Fibroblast of lung (primary cell): ENCODE results near the gene EFHC1. TPM values are rescaled to one million over a fixed set of nuclear protein-coding genes. Genes with fewer than 3 reads are reported as not detected.

Experiments
- DNase-seq, 2 donors: peaks; one replicate each; pipeline versions ENCODE4 v3.0.0 to v3.0.0-alpha.2; 2010; ENCODE audit warnings: low read depth in 2 of 2
- H2AFZ ChIP-seq: 2 replicates; pipeline ENCODE4 v1.5.1; 2012; ENCODE audit warnings: low read length, control low read depth, inconsistent platforms
- H3K27ac ChIP-seq: 2 replicates; pipeline ENCODE4 v1.5.1; 2011; ENCODE audit warnings: low read length, control low read depth; ENCODE audit not compliant: insufficient read depth
- H3K27me3 ChIP-seq: 2 replicates; pipeline ENCODE4 v1.5.1; 2011; ENCODE audit warnings: mild to moderate bottlenecking, low read length; ENCODE audit not compliant: control insufficient read depth, insufficient read depth
- H3K36me3 ChIP-seq: 2 replicates; pipeline ENCODE4 v1.5.1; 2011; ENCODE audit warnings: low read length; ENCODE audit not compliant: control insufficient read depth, insufficient read depth
- H3K4me1 ChIP-seq: 2 replicates; pipeline ENCODE4 v1.5.1; 2011; ENCODE audit warnings: low read length; ENCODE audit not compliant: control insufficient read depth, insufficient read depth; ENCODE audit errors: extremely low read depth
- H3K4me2 ChIP-seq: 2 replicates; pipeline ENCODE4 v1.5.1; 2011; ENCODE audit warnings: low read length, control low read depth; ENCODE audit not compliant: insufficient read depth; ENCODE audit errors: extremely low read depth
- H3K4me3 ChIP-seq, 4 experiments: fragments of 200-600 bp in 1 of 4; sonication (generic) in 1 of 4; replicated peaks in 1 of 4; 2 replicates each; pipeline ENCODE4 v1.5.1; 2011 to 2016; ENCODE audit warnings: low read length in 4 of 4, low read depth in 3 of 4, mild to moderate bottlenecking in 3 of 4, control low read depth in 2 of 4, inconsistent platforms in 1 of 4, mixed read lengths in 1 of 4; ENCODE audit not compliant: insufficient read depth in 1 of 4; ENCODE audit errors: control extremely low read depth in 1 of 4
- H3K79me2 ChIP-seq: 2 replicates; pipeline ENCODE4 v1.5.1; 2012; ENCODE audit warnings: mild to moderate bottlenecking, low read length, inconsistent platforms; ENCODE audit not compliant: control insufficient read depth, insufficient read depth
- H3K9ac ChIP-seq: 2 replicates; pipeline ENCODE4 v1.5.1; 2011; ENCODE audit warnings: mild to moderate bottlenecking, low read length, control low read depth; ENCODE audit not compliant: insufficient read depth
- H3K9me3 ChIP-seq: 2 replicates; pipeline ENCODE4 v1.5.1; 2012; ENCODE audit warnings: low read depth, low read length; ENCODE audit not compliant: control insufficient read depth, insufficient read depth
- H4K20me1 ChIP-seq: 2 replicates; pipeline ENCODE4 v1.5.1; 2011; ENCODE audit warnings: low read length; ENCODE audit not compliant: control insufficient read depth, insufficient read depth; ENCODE audit errors: extremely low read depth
- EZH2 ChIP-seq: IDR thresholded peaks from 2 replicates; pipeline ENCODE4 v1.5.1; 2012; ENCODE audit warnings: low read length, control low read depth, mild to moderate bottlenecking; ENCODE audit errors: missing control alignments
- polyA plus RNA-seq, 2 donors: library from polyadenylated mRNA; depleted of rRNA in 1 of 2; stranded (reverse) in 1 of 2; unstranded in 1 of 2; fragments of >200 nt; gene quantifications; 2 replicates each; pipeline ENCODE4 v1.2.1, GENCODE V29; 2011 to 2012; ENCODE audit warnings: missing spikeins in 1 of 2
- total RNA-seq: library from RNA; depleted of rRNA; stranded (reverse); fragments of >200 nt; gene quantifications from 2 replicates; pipeline ENCODE4 v1.2.1, GENCODE V29; 2014
- TF ChIP-seq, protein P1 (sequence below), 2 donors: IDR thresholded peaks in 1 of 2; conservative IDR thresholded peaks in 1 of 2; 1 replicate in 1 of 2; 2 replicates in 1 of 2; pipeline ENCODE4 v1.5.1; 2011 to 2012; ENCODE audit warnings: low read length in 2 of 2, control low read depth in 1 of 2, inconsistent platforms in 1 of 2, low read depth in 1 of 2, mild to moderate bottlenecking in 1 of 2

EFHC1 gene
- total and polyA plus RNA-seq, 2 donors (not counting 1 experiment from before 2014, with no cell fraction given), result 29.4 to 32.9 TPM

DNA sequence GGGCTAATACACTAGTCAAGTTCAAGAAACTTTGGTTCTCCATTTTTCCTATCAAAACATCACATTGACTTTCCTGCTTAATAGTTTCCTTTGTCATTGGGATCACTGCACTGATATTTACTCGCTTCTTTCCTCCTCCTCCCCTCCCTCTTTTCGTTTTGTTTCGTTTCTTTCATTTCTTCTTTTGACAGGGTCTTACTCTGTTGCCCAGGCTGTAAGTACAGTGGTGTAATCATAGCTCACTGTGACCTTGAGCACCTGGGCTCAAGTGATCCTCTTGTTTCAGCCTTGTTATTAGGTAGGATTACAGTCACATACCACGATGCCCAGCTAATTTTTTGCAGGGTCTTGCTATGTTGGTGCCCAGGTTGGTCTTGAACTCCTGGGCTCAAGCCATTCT lies 45.9 kb upstream of the EFHC1 start:
- H3K4me3 ChIP-seq, result no peak overlapping the region

DNA sequence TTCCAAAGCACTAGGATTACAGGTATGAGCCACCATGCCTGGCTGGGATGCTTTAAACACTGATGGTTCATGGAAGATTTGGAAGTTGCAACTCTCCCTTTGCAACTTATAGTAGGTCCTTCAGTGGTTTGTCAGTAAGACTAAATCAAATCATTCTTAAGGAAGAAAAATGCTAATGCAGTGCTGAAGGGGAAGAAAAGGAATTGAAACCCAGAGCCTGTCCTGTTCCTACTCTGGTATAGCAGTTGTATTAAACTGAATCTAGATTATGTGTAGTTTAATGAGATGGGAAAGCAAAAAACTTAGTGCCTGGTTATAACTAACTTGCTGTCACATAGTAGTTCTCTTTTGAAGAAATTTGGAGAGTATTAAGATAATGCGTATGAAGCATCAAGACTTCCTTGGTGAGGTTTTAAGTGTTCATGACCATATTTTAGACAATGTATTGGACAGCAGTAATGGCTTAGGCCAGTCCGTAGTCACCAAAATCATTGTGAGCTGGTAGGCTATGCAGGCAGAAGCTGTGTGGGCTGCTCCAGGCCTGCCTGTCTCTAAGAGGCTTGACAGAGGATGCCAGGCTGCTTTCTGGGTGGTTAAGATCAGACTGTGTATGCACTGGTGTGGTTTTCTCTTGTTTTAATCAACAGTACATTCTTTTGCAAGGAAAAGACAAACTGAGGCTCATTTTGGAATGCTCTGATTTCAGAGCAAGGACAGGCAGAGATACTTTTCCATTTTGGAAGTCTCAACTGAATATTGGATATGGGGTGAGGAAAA lies 44.2 kb upstream of the EFHC1 start:
- H3K27me3 ChIP-seq, result no peaks in the 10 kb centered on the region
- no peak overlapping the region for H3K4me3 ChIP-seq
- no peak overlapping the region for H3K27ac ChIP-seq
- H4K20me1 ChIP-seq, result no peaks in the 10 kb centered on the region
- H3K4me1 ChIP-seq, result no peaks in the 10 kb centered on the region
- no peaks in the 10 kb centered on the region for H3K9me3 ChIP-seq
- no peak overlapping the region for H3K4me2 ChIP-seq
- TF ChIP-seq, protein P1, sequence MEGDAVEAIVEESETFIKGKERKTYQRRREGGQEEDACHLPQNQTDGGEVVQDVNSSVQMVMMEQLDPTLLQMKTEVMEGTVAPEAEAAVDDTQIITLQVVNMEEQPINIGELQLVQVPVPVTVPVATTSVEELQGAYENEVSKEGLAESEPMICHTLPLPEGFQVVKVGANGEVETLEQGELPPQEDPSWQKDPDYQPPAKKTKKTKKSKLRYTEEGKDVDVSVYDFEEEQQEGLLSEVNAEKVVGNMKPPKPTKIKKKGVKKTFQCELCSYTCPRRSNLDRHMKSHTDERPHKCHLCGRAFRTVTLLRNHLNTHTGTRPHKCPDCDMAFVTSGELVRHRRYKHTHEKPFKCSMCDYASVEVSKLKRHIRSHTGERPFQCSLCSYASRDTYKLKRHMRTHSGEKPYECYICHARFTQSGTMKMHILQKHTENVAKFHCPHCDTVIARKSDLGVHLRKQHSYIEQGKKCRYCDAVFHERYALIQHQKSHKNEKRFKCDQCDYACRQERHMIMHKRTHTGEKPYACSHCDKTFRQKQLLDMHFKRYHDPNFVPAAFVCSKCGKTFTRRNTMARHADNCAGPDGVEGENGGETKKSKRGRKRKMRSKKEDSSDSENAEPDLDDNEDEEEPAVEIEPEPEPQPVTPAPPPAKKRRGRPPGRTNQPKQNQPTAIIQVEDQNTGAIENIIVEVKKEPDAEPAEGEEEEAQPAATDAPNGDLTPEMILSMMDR (conservative IDR thresholded peaks at IDR 0.05 in 1 of 2, IDR thresholded peaks at IDR 0.05 in 1 of 2; ENCODE audit: low read depth in 1 of 2, low read length in 2 of 2), result no peak
- TF ChIP-seq EZH2, result no peak
- H3K79me2 ChIP-seq, result no peaks in the 10 kb centered on the region
- H3K36me3 ChIP-seq, result no peaks in the 10 kb centered on the region
- no peak overlapping the region for H2AFZ ChIP-seq
- no peak overlapping the region for H3K9ac ChIP-seq
- no peak for DNase-seq

More for the DNA sequence above, 45.9 kb upstream of the EFHC1 start:
- no peak overlapping the region for H3K9ac ChIP-seq
- no peaks in the 10 kb centered on the region for H3K79me2 ChIP-seq
- no peak overlapping the region for H3K4me2 ChIP-seq
- no peaks in the 10 kb centered on the region for H4K20me1 ChIP-seq
- no peak overlapping the region for H3K27ac ChIP-seq
- no peaks in the 10 kb centered on the region for H3K9me3 ChIP-seq
- DNase-seq, result no peak
- H2AFZ ChIP-seq, result no peak overlapping the region
- H3K4me1 ChIP-seq, result no peaks in the 10 kb centered on the region
- no peaks in the 10 kb centered on the region for H3K27me3 ChIP-seq
- no peaks in the 10 kb centered on the region for H3K36me3 ChIP-seq
- TF ChIP-seq, protein P1 (conservative IDR thresholded peaks at IDR 0.05 in 1 of 2, IDR thresholded peaks at IDR 0.05 in 1 of 2; ENCODE audit: low read depth in 1 of 2, low read length in 2 of 2), result no peak
- no peak for TF ChIP-seq EZH2

DNA sequence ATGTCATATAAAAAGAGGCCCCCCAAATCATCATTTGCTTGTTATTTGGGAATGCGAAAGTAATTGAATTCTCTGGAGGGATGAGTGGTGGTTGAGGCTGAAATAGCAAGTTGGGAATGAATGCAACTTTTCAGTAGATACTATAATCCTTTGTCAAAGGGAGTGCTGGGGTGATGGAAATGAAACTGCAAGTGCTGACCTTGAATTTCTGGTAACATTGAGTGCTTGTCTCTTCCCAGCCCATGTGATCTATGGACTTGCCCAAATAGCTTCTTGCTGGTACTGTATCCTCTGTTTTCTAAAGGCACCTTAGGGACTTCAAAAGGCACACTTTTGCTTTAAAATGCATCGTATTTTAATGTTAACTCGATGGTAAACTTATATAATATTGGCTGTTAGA lies 43.4 kb upstream of the EFHC1 start:
- Histone ChIP-seq H4K20me1 (no peaks in the 10 kb centered on the region), H3K27ac (no peak overlapping the region), H3K36me3 (no peaks in the 10 kb centered on the region), H3K27me3 (no peaks in the 10 kb centered on the region), H3K79me2 (no peaks in the 10 kb centered on the region), H3K9ac (no peak overlapping the region), H3K4me1 (no peaks in the 10 kb centered on the region), H3K9me3 (no peaks in the 10 kb centered on the region), H3K4me2 (no peak overlapping the region), H3K4me3 (no peak overlapping the region), H2AFZ (no peak overlapping the region)
- DNase-seq, result no peak
- TF ChIP-seq, protein P1 (conservative IDR thresholded peaks at IDR 0.05 in 1 of 2, IDR thresholded peaks at IDR 0.05 in 1 of 2; ENCODE audit: low read depth in 1 of 2, low read length in 2 of 2), result no peak
- no peak for TF ChIP-seq EZH2
